NCI-H187 (cell line): ENCODE measurements around the gene SSTR3.
A peak's percentile ranks its signal among the peaks of the same experiment; 100 is the strongest.
"Not testable (repeated sequence)": the region's sequence is repeated elsewhere in the genome, so short reads cannot be mapped to it uniquely, and the experiment has no call there.

Experiments used
- DNase-seq, 2 experiments: peaks; one replicate each; lab custom pipeline; 2025; lab: John Stamatoyannopoulos, UW

Gene SSTR3

GRCh38 chr22:37212174-37212906 lies at the start of gene SSTR3:
Gene SSTR3, minus strand, starts transcription at chr22:37212477. Its CDS starts 4,674 bp downstream, at chr22:37207803.
- DNase-seq, result no peak

GRCh38 chr22:37260901-37261336 lies 48.6 kb upstream of the SSTR3 start:
- peak in 1 of 2 experiments; percentile 9 for DNase-seq

DNA sequence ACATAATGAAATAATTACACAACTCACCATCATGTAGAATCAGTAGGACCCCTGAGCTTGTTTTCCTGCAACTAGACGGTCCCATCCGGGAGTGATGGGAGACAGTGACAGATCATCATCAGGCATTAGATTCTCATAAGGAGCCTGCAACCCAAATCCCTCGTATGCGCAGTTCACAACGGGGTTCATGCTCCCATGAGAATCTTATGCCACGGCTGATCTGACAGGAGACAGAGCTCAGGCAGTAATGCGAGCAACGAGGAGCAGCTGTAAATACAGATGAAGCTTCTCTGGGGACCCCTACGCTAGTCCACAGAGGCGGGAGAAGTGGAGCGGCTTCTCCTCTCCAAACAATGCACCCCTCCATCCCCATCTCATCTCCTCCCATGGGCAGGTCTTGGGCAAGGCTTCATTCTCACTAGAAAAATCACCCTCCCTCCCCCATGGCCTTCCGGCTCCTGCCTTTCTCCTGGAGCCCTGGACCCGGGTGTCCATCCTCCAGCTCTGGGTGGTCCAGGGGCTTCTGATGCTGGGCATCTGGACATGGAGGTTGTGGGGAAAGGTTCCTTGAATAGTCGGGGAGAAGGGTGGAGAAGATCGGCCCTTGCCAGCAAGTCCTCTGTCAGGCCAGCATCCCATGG lies 48.0 kb upstream of the SSTR3 start:
- no peak for DNase-seq

DNA sequence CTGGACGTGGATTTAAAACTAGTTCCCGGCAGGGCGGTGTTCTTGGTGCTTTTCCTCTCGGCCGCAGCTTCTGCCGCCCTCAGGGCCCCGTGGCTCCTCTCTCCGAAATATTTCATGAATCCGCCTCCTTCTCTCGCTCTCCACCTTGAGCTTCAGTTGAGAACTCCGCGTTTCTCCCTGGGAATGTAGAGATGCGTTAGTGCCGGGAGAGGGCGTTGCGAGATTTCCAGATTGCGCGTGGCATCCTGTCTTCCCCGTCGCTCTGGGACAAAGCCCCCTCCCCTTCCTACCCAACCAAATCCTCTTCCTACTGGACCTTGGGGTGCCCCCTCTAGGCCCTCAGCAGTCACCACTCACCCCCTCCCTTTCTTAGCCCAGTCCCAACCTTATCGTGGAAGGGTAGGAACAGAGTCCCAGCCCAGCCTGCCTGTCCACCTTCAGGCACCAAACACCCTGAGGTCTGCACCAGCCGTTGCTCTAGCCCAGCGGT lies 47.3 kb upstream of the SSTR3 start:
- DNase-seq, result no peak

DNA sequence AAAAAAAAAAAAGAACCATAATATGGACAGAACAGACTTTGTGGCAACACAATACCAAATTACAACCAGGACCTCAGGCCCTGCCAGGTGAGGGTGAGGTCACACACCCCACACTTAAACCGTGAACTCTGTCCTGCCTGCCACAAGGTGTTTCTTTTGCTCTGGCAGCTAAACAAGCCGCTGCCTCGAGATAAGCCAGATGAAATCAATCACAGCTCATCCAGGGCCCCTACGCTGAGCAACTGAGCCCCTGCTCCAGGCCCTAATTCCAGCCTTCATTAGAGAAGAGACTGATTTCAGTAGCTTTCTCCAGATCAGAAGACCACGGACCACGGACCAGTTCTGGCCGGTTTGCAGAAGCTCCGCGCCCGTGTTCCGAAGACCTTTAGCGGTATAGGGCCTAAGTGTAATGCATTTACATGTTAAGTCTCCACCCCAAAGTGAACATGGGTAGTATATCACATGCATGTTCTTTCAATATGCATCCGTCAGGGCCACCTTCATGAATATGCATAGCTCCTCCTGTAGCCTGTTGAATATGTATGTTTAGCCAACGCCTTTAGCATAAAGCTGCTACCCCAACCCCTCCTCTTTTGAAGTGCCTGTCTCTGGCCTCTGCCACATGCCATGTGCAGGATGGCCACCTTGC lies 46.6 kb upstream of the SSTR3 start:
- DNase-seq, result no peak

GRCh38 chr22:37258005-37258752 lies 45.9 kb upstream of the SSTR3 start:
- no peak for DNase-seq

DNA sequence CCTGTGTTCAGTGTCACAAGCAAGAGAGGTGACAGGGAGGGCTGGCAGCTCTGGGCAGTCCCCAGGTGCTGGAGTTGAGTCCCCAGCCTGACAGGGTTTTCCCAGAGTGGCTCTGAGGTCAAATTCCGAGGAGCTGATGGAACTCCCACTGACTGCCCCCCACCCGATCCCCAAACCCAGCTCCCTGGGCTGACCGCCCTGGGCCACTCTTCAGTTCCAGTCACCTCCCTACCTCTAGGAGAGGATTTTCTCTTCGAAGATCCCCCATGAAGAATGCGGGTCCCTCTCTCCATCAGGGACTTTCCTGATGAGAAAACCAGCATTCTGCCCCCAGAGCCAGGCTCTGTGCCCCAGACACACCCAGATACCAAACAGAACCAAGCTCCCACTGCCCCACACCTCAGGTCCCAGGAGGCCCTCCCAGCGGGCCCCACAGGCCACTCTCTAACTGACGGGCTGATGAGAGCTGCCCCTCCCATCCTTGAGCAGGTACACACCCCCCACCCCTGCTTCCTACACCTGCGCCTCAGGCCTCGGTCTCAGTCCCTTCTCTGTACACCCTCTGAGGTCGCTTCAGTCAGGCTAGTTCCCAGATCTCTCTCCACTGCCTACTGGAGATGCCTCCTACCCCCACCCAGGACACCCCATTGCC lies 43.9 kb upstream of the SSTR3 start:
- no peak for DNase-seq

- DNase-seq, result no peak
Observed at GRCh38 chr22:37255558-37256006, 43.3 kb upstream of the SSTR3 start.

DNA sequence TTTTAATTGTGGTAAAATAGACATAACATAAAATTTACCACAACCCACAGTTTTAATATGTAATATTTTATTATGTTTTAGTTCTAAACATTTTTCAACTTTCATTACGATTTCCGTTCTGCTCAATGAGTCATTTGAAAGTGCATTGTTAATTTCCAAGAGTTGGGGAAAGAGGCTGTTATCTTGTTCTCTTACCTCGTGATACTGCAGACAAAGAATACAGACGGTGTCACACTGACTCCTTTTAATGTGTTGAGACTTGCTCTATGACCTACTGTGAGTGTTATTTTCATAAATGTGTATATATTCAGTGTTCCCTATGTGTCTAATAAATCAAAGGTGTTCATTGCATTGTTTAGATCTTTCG lies 42.6 kb upstream of the SSTR3 start:
- DNase-seq, result no peak

DNA sequence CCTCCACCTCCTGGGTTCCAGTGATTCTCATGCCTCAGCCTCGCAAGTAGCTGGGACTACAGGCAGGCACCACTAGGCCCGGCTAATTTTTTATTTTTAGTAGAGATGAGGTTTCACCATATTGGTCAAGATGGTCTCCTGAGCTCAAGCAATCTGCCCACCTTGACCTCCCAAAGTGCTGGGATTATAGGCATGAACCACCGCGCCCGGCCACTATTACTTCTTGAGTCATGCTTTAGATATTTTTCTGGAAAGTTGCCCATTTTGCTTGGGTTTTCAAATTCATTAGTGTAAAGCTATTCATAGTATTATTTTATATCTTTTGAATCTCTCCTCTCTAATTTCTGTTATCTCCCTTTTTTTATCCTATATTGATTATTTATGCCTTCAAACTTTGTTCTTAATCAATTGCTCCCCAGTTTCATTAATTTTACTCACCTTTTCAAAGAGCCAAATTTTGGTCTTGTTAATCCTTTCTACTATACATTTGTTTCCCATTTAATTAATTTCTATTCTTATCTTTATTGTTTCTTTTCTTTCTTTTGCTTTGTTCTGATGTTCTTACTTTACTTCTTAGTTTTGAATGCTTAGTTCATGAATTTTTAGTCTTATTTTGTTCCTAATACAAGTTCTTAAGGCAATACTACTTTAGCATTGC lies 42.1 kb upstream of the SSTR3 start:
- DNase-seq, result no peak

DNA sequence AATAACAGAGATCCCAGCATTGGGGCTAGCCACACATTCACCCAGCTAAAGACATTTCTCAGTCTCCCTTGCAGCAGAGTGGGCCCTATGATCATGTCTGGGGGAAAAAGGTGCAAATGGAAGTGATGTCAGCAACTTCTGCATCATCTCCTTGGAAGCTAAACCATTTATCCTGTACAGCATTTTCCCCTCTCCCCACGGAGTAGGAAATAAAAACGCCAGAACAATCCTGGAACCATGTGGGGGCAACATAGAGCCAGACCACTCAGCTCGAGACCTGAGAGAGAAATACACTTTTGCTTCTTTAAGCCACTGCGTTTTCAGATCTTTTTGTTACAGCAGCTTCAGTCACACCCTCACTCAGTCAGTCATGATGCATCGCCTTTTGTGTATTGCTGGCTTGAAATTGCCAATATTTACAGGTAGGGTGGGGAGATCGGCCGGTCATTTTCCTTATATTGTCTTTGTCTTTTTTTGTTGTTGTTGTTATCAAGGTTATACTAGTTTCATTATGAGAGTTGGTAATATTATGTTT lies 40.9 kb upstream of the SSTR3 start:
- no peak for DNase-seq

DNA sequence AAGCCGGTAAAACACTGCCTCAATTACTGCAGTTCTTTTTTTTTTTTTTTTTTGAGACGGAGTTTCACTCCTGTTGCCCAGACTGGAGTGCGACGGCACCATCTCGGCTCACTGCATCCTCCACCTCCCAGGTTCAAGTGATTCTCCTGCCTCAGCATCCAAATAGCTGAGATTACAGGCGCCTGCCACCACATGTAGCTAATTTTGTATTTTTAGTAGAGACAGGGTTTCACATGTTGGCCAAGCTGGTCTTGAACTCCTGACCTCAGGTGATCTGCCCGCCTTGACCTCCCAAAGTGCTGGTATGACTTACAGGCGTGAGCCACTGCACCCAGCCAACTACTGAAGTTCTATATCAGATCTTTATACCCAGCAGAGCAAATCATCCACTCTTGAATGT lies 39.6 kb upstream of the SSTR3 start:
- not testable (repeated sequence) for DNase-seq

DNA sequence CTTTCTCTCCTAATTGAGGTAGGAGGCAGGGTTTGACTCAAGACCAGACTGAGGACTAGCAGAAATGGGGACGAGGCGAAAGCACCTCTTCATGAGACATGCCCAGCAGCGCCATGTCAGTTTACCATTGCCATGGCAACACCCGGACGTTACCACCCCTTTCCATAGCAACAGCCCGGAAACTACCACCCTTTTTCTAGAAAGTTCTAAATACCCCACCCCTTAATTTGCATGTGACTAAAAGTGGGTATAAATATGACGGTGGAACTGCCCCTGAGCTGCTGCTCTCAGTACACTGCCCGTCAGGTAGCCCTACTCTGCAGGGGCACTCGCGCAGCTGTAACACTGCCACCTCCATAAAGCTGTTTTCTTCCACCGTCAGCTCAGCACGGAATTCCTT lies 37.7 kb upstream of the SSTR3 start:
- no peak for DNase-seq

DNA sequence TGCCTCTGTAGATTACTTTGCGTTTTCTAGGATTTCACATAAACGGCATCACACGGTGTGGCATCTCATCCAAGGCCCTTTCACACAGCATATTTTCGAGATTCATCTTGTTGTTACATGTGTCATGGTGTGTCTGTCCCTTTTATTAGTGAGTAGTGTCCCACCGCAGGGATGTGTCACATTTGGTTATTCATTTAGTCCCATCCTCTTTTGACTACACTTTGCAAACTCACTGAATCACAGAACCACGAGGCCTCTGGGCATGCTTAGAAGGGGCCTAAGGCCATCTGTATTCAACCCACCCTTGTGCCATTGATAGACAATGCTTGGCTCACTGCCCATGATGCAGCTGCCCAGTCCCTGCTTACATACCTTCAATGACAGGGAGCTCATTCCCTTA lies 36.0 kb upstream of the SSTR3 start:
- no peak for DNase-seq

DNA sequence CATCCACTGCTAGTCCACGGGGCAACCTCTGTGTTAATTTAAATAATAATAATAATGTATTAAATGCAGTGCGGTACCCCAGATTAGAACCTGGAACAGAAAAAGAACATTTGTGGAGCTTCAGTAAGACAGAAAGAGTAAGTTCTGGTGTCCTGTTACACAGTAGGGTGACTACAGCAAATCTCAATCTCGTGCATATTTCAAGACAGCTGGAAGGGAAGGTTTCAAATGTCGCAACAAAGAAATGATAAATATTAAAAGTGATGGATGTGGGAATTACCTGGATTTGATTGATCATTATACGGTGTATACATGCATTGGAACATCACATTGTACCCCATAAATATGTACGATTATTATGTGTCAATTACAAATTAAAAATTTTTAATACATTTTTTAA lies 33.5 kb upstream of the SSTR3 start:
- DNase-seq, result no peak

GRCh38 chr22:37244922-37245722 lies 32.8 kb upstream of the SSTR3 start:
- DNase-seq, result no peak

GRCh38 chr22:37244114-37244921 lies 32.0 kb upstream of the SSTR3 start, which contains the start of gene RAC2:
Gene RAC2, minus strand, starts transcription at chr22:37244269. Its CDS starts 121 bp downstream, at chr22:37244148.
- no peak for DNase-seq

GRCh38 chr22:37243402-37244113 lies 31.3 kb upstream of the SSTR3 start:
- DNase-seq, result no peak
